ENCODE measurements around the gene DNAH1. TPM values are rescaled to one million over a fixed set of nuclear protein-coding genes. Genes with fewer than 3 reads are reported as not detected.
"Not testable (repeated sequence)": the region's sequence is repeated elsewhere in the genome, so short reads cannot be mapped to it uniquely, and the experiment has no call there.

The DNAH1 gene
- total and polyA plus RNA-seq, 2 donors from 2014 or later = 1.7 to 12.1 TPM

- Histone ChIP-seq H3K4me1 (ENCODE audit: control insufficient read depth in 2 of 3, insufficient read depth in 2 of 3, low read depth in 1 of 3, low read length in 3 of 3) (peaks cover 6 to 23% (median 16%) of the 10 kb centered on the region in 3 donors), H3K4me3 (ENCODE audit: low read length in 3 of 3) (no peak overlapping the region), H3K27me3 (ENCODE audit: control insufficient read depth, insufficient read depth, low read length) (no peaks in the 10 kb centered on the region), H3K9me3 (ENCODE audit: control insufficient read depth in 2 of 3, insufficient read depth in 1 of 3, low read length in 3 of 3) (no peaks in the 10 kb centered on the region), H3K9ac (ENCODE audit: low read length in 3 of 3) (peak overlapping the region in 1 of 3 donors; percentile 48), H3K27ac (ENCODE audit: low read depth in 2 of 2, low read length in 2 of 2) (peak overlapping the region; percentile 69 to 76), H3K36me3 (ENCODE audit: control insufficient read depth in 2 of 3, insufficient read depth in 3 of 3, low read length in 3 of 3) (no peaks in the 10 kb centered on the region)
- DNase-seq (no peak), FAIRE-seq (no peak)
- intact Hi-C loops (cut with DNase I) = no loop called here
- TF ChIP-seq, protein P1, sequence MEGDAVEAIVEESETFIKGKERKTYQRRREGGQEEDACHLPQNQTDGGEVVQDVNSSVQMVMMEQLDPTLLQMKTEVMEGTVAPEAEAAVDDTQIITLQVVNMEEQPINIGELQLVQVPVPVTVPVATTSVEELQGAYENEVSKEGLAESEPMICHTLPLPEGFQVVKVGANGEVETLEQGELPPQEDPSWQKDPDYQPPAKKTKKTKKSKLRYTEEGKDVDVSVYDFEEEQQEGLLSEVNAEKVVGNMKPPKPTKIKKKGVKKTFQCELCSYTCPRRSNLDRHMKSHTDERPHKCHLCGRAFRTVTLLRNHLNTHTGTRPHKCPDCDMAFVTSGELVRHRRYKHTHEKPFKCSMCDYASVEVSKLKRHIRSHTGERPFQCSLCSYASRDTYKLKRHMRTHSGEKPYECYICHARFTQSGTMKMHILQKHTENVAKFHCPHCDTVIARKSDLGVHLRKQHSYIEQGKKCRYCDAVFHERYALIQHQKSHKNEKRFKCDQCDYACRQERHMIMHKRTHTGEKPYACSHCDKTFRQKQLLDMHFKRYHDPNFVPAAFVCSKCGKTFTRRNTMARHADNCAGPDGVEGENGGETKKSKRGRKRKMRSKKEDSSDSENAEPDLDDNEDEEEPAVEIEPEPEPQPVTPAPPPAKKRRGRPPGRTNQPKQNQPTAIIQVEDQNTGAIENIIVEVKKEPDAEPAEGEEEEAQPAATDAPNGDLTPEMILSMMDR (IDR thresholded peaks at IDR 0.05; ENCODE audit: borderline replicate concordance, extremely low read depth, insufficient read depth) = no peak
Observed at GRCh38 chr3:52283306-52283705, 32.8 kb upstream of the DNAH1 start.

DNA sequence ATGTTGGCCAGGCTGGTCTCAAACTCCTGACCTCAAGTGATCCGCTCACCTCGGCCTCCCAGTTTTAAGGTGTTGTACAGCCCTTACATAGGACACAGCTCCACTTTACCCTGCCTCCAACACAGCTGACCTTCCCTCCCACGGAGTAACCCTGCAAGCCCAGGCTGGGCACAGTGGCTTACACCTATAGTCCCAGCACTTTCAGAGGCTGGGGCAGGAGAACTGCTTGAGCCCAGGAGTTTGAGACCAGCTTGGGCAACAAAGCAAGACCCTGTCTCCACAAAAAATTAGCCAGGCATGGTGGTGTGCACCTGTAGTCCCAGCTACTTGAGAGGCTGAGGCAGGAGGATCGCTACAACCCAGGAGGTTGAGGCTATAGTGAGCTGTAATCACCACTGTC lies 32.1 kb upstream of the DNAH1 start:
- intact Hi-C loops (cut with DNase I); H3K9me3 ChIP-seq (ENCODE audit: control insufficient read depth in 2 of 3, insufficient read depth in 1 of 3, low read length in 3 of 3); H3K4me3 ChIP-seq (ENCODE audit: low read length in 3 of 3); H3K27me3 ChIP-seq (ENCODE audit: control insufficient read depth, insufficient read depth, low read length); H3K36me3 ChIP-seq (ENCODE audit: control insufficient read depth in 2 of 3, insufficient read depth in 3 of 3, low read length in 3 of 3); H3K9ac ChIP-seq (ENCODE audit: low read length in 3 of 3); FAIRE-seq: not testable (repeated sequence)
- Histone ChIP-seq H3K27ac (ENCODE audit: low read depth in 2 of 2, low read length in 2 of 2) (peak overlapping the region; percentile 18 to 53), H3K4me1 (ENCODE audit: control insufficient read depth in 2 of 3, insufficient read depth in 2 of 3, low read depth in 1 of 3, low read length in 3 of 3) (peaks cover 6 to 27% (median 19%) of the 10 kb centered on the region in 3 donors)
- DNase-seq = peak in 1 of 5 donors; percentile 38

- H3K36me3 ChIP-seq (ENCODE audit: control insufficient read depth in 2 of 3, insufficient read depth in 3 of 3, low read length in 3 of 3) = peaks cover 0 to 8% (median 2%) of the 10 kb centered on the region in 3 donors
- H3K27me3 ChIP-seq (ENCODE audit: control insufficient read depth, insufficient read depth, low read length) = no peaks in the 10 kb centered on the region
- H3K9ac ChIP-seq (ENCODE audit: low read length in 3 of 3) = peak overlapping the region in 2 of 3 donors; percentile 91 to 93
- peaks cover 6 to 32% (median 27%) of the 10 kb centered on the region in 3 donors for H3K4me1 ChIP-seq (ENCODE audit: control insufficient read depth in 2 of 3, insufficient read depth in 2 of 3, low read depth in 1 of 3, low read length in 3 of 3)
- TF ChIP-seq, protein P1 (IDR thresholded peaks at IDR 0.05; ENCODE audit: borderline replicate concordance, extremely low read depth, insufficient read depth) = no peak
- intact Hi-C loops (cut with DNase I) = no loop called here
- H3K9me3 ChIP-seq (ENCODE audit: control insufficient read depth in 2 of 3, insufficient read depth in 1 of 3, low read length in 3 of 3) = no peaks in the 10 kb centered on the region
- DNase-seq = peak in 2 of 5 donors; percentile 38 to 61
- peak overlapping the region; percentile 93 to 96 (median 96) for H3K4me3 ChIP-seq (ENCODE audit: low read length in 3 of 3)
- FAIRE-seq = no peak
- peak overlapping the region; percentile 100 for H3K27ac ChIP-seq (ENCODE audit: low read depth in 2 of 2, low read length in 2 of 2)
Observed at GRCh38 chr3:52286777-52287110, 29.4 kb upstream of the DNAH1 start.

- intact Hi-C loops (cut with DNase I) = no loop called here
Observed at GRCh38 chr3:52288674-52289073, 27.4 kb upstream of the DNAH1 start.

More at GRCh38 chr3:52288674-52289073, 27.4 kb upstream of the DNAH1 start:
- Histone ChIP-seq H3K27ac (ENCODE audit: low read depth in 2 of 2, low read length in 2 of 2) (peak overlapping the region; percentile 48 to 52), H3K4me1 (ENCODE audit: control insufficient read depth in 2 of 3, insufficient read depth in 2 of 3, low read depth in 1 of 3, low read length in 3 of 3) (peaks cover 6 to 36% (median 17%) of the 10 kb centered on the region in 3 donors), H3K4me3 (ENCODE audit: low read length in 3 of 3) (peak overlapping the region in 2 of 3 donors; percentile 4 to 96), H3K36me3 (ENCODE audit: control insufficient read depth in 2 of 3, insufficient read depth in 3 of 3, low read length in 3 of 3) (peaks cover 0 to 15% (median 8%) of the 10 kb centered on the region in 3 donors), H3K9me3 (ENCODE audit: control insufficient read depth in 2 of 3, insufficient read depth in 1 of 3, low read length in 3 of 3) (no peaks in the 10 kb centered on the region), H3K9ac (ENCODE audit: low read length in 3 of 3) (peak overlapping the region in 1 of 3 donors; percentile 9), H3K27me3 (ENCODE audit: control insufficient read depth, insufficient read depth, low read length) (no peaks in the 10 kb centered on the region)
- DNase-seq (peak in 1 of 5 donors; percentile 31), FAIRE-seq (no peak)
- TF ChIP-seq, protein P1 (IDR thresholded peaks at IDR 0.05; ENCODE audit: borderline replicate concordance, extremely low read depth, insufficient read depth) = no peak
